ENCODE results near the gene IL6ST. TPM values are rescaled to one million over a fixed set of nuclear protein-coding genes. Genes with fewer than 3 reads are reported as not detected.

IL6ST gene
- total and polyA plus RNA-seq, 10 donors: 20.4 to 504 (median 266) TPM

GRCh38 chr5:55911784-55912653, 82.7 kb downstream of the IL6ST start:
- H3K4me3 ChIP-seq: no peak overlapping the region
- no peaks in the 10 kb centered on the region for H3K9me3 ChIP-seq
- intact Hi-C loops (cut with DNase I; ENCODE audit: low total_unique reads): no loop called here
- H3K36me3 ChIP-seq: no peaks in the 10 kb centered on the region
- DNase-seq: no peak
- H3K27ac ChIP-seq: no peak overlapping the region
- no peak for TF ChIP-seq CTCF (IDR thresholded peaks at IDR 0.05 in 8 of 11, conservative IDR thresholded peaks at IDR 0.05 in 3 of 11)
- no peak for TF ChIP-seq POLR2A (IDR thresholded peaks at IDR 0.05)
- no peak for TF ChIP-seq POLR2AphosphoS5 (IDR thresholded peaks at IDR 0.05)
- no peaks in the 10 kb centered on the region for H3K27me3 ChIP-seq (replicated peaks in 1 of 7)
- no peaks in the 10 kb centered on the region for H3K4me1 ChIP-seq
- 74 to 93% (median 85%) methylated on average over 2 of the region's 2 CpGs for WGBS, 5 donors

- H3K27me3 ChIP-seq (replicated peaks in 1 of 7): no peaks in the 10 kb centered on the region
- H3K4me3 ChIP-seq: no peak overlapping the region
- TF ChIP-seq CTCF (IDR thresholded peaks at IDR 0.05 in 8 of 11, conservative IDR thresholded peaks at IDR 0.05 in 3 of 11) (no peak), POLR2AphosphoS5 (IDR thresholded peaks at IDR 0.05) (no peak), POLR2A (IDR thresholded peaks at IDR 0.05) (no peak)
- no peaks in the 10 kb centered on the region for H3K36me3 ChIP-seq
- intact Hi-C loops (cut with DNase I; ENCODE audit: low total_unique reads): no loop called here
- WGBS, 5 donors: 42 to 100% (median 56%) methylated on average over 1 of the region's 1 CpG
- peaks cover 0 to under 1% (median 0%) of the 10 kb centered on the region in 6 donors for H3K4me1 ChIP-seq
- no peak overlapping the region for H3K27ac ChIP-seq
- no peaks in the 10 kb centered on the region for H3K9me3 ChIP-seq
- no peak for DNase-seq
Observed at GRCh38 chr5:55908804-55909203, 86.0 kb downstream of the IL6ST start.

GRCh38 chr5:55907927-55908326, 86.8 kb downstream of the IL6ST start:
- H3K9me3 ChIP-seq: no peaks in the 10 kb centered on the region
- no peak for TF ChIP-seq POLR2A (IDR thresholded peaks at IDR 0.05)
- no peak for TF ChIP-seq CTCF (IDR thresholded peaks at IDR 0.05 in 8 of 11, conservative IDR thresholded peaks at IDR 0.05 in 3 of 11)
- no peak for TF ChIP-seq POLR2AphosphoS5 (IDR thresholded peaks at IDR 0.05)
- no peak overlapping the region for H3K27ac ChIP-seq
- DNase-seq: no peak
- H3K4me3 ChIP-seq: no peak overlapping the region
- peaks cover 0 to 9% (median 3%) of the 10 kb centered on the region in 6 donors for H3K4me1 ChIP-seq
- no peaks in the 10 kb centered on the region for H3K27me3 ChIP-seq (replicated peaks in 1 of 7)
- H3K36me3 ChIP-seq: no peaks in the 10 kb centered on the region
- WGBS, 5 donors: 93 to 98% (median 96%) methylated on average over 7 of the region's 7 CpGs
- intact Hi-C loops (cut with DNase I; ENCODE audit: low total_unique reads): no loop called here

GRCh38 chr5:55905251-55905650, 89.5 kb downstream of the IL6ST start:
- intact Hi-C loops (cut with DNase I; ENCODE audit: low total_unique reads): no loop called here
- TF ChIP-seq CTCF (IDR thresholded peaks at IDR 0.05 in 8 of 11, conservative IDR thresholded peaks at IDR 0.05 in 3 of 11) (no peak), POLR2A (IDR thresholded peaks at IDR 0.05) (no peak), POLR2AphosphoS5 (IDR thresholded peaks at IDR 0.05) (no peak)
- Histone ChIP-seq H3K4me3 (no peak overlapping the region), H3K36me3 (no peaks in the 10 kb centered on the region), H3K4me1 (peaks cover 0 to 9% (median 3%) of the 10 kb centered on the region in 6 donors), H3K9me3 (no peaks in the 10 kb centered on the region), H3K27me3 (replicated peaks in 1 of 7) (no peaks in the 10 kb centered on the region), H3K27ac (no peak overlapping the region)
- WGBS, 5 donors: 82 to 98% (median 86%) methylated on average over 4 of the region's 4 CpGs
- no peak for DNase-seq
